ENCODE measurements around the gene PPP2R2C. TPM values are rescaled to one million over a fixed set of nuclear protein-coding genes. Genes with fewer than 3 reads are reported as not detected.

PPP2R2C gene
- total RNA-seq, 1 donor from 2014 or later: 10.8 TPM

- Mint-ChIP-seq H3K36me3 (no peaks in the 10 kb centered on the region), H3K4me1 (ENCODE audit: unreplicated experiment) (no peaks in the 10 kb centered on the region), H3K9me3 (no peaks in the 10 kb centered on the region), H3K27ac (no peak overlapping the region), H3K4me3 (no peak overlapping the region), H3K27me3 (peaks cover 31% of the 10 kb centered on the region)
- no peak for DNase-seq (ENCODE audit: extremely low spot score, unreplicated experiment)
- TF ChIP-seq CTCF (conservative IDR thresholded peaks at IDR 0.05): peak; percentile 71
Observed at GRCh38 chr4:6333301-6334202, 138.9 kb downstream of the PPP2R2C start.

GRCh38 chr4:6332669-6333050, 139.8 kb downstream of the PPP2R2C start:
- Mint-ChIP-seq H3K4me3 (no peak overlapping the region), H3K27ac (no peak overlapping the region), H3K4me1 (ENCODE audit: unreplicated experiment) (no peaks in the 10 kb centered on the region), H3K36me3 (no peaks in the 10 kb centered on the region), H3K27me3 (peaks cover 28% of the 10 kb centered on the region), H3K9me3 (no peaks in the 10 kb centered on the region)
- no peak for TF ChIP-seq CTCF (conservative IDR thresholded peaks at IDR 0.05)
- DNase-seq (ENCODE audit: extremely low spot score, unreplicated experiment): no peak

- Mint-ChIP-seq H3K9me3 (no peaks in the 10 kb centered on the region), H3K36me3 (no peaks in the 10 kb centered on the region), H3K27ac (no peak overlapping the region), H3K4me1 (ENCODE audit: unreplicated experiment) (no peaks in the 10 kb centered on the region), H3K27me3 (peaks cover 23% of the 10 kb centered on the region), H3K4me3 (no peak overlapping the region)
- no peak for DNase-seq (ENCODE audit: extremely low spot score, unreplicated experiment)
- TF ChIP-seq CTCF (conservative IDR thresholded peaks at IDR 0.05): peak; percentile 85
Observed at GRCh38 chr4:6332042-6332668, 140.3 kb downstream of the PPP2R2C start.

- H3K9me3 Mint-ChIP-seq: no peaks in the 10 kb centered on the region
- no peak for TF ChIP-seq CTCF (conservative IDR thresholded peaks at IDR 0.05)
- no peaks in the 10 kb centered on the region for H3K36me3 Mint-ChIP-seq
- no peak overlapping the region for H3K27ac Mint-ChIP-seq
- H3K4me1 Mint-ChIP-seq (ENCODE audit: unreplicated experiment): no peaks in the 10 kb centered on the region
- no peak for DNase-seq (ENCODE audit: extremely low spot score, unreplicated experiment)
- peaks cover 20% of the 10 kb centered on the region for H3K27me3 Mint-ChIP-seq
- no peak overlapping the region for H3K4me3 Mint-ChIP-seq
Observed at GRCh38 chr4:6331468-6331867, 140.9 kb downstream of the PPP2R2C start.

- no peak overlapping the region for H3K4me3 Mint-ChIP-seq
- no peak for DNase-seq (ENCODE audit: extremely low spot score, unreplicated experiment)
Observed at GRCh38 chr4:6331018-6331417, 141.4 kb downstream of the PPP2R2C start.

More at GRCh38 chr4:6331018-6331417, 141.4 kb downstream of the PPP2R2C start:
- H3K4me1 Mint-ChIP-seq (ENCODE audit: unreplicated experiment): no peaks in the 10 kb centered on the region
- no peaks in the 10 kb centered on the region for H3K36me3 Mint-ChIP-seq
- H3K9me3 Mint-ChIP-seq: no peaks in the 10 kb centered on the region
- peaks cover 20% of the 10 kb centered on the region for H3K27me3 Mint-ChIP-seq
- TF ChIP-seq CTCF (conservative IDR thresholded peaks at IDR 0.05): peak; percentile 72
- H3K27ac Mint-ChIP-seq: no peak overlapping the region
